GM18526 (cell line): Measurements from ENCODE around the gene ERVV-1.

Experiments used
- POLR2A ChIP-seq: IDR thresholded peaks from 3 replicates; pipeline ENCODE4 v1.6.1; 2011; ENCODE audit not compliant: insufficient read length; ENCODE audit errors: extremely low read depth

Gene ERVV-1

DNA sequence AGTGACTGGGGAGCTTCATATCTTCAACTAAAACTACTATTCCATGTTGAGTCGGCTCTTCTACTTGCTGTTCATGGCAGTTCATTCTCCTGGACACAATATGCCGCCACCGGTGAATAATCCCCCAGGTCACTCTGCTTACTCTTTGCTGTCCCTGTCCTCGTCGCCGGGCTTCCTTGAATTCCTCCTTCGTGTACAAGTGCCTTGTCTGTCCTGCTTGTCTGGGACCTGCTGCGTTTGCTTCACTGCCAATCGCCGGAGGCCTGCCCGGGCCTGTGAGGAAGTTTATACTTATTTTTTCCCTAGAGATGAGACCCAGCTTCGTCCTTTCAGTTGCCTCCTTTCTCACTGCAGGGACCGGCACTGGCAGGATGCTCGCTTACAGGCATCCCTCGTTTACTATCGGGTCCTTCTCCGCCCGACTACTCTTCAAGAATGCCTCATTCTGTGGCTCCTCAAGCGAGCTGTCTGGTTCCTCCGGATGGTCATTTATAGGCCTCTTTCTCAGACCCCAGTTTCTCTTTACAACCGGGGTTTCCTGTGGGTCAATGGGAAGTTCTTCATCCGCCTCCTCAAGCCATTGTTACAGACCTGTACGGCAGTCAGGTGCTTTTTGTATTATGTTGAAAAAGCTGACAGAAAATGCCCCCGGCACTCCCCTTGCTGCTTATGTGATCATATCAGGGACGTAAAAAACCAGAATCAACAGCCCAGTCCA lies 5.5 kb upstream of the ERVV-1 start:
- no peak for TF ChIP-seq POLR2A

DNA sequence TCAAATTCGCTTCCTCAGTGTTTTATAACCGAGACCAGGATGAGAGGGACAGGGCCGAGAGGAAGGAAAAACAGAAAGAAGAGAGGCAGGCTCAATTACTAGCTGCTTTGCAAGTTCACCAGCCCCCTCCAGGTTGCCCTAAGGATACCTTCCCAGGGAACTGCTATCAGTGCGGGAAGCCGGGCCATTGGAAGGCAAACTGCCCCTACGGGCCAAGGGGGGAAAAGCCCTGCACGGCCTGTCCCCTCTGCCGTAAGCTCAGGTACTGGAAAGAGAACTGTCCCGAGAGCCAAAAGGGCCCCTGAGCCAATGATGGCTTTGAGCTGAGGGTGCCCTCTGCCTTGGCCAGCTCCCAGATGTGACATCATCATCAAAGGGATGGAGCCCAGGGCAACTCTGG lies 3.2 kb upstream of the ERVV-1 start:
- no peak for TF ChIP-seq POLR2A

DNA sequence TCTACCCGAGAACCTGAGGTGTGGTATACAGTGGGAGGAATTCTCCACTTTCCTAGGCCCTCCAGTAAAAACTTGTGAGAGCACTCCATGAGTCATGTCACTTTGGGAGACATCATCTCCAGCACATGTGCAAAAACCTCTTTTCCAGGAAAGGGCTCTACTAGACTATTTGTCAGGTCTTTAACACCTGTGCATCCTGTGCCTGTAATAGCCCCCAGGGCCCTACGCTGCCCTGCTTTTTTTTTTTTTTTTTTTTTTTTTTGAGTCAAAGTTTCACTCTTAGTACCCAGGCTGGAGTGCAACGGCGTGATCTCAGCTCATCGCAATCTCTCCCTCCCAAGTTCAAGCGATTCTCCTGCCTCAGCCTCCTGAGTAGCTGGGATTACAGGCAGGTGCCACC lies 1.7 kb upstream of the ERVV-1 start:
- TF ChIP-seq POLR2A, result no peak

DNA sequence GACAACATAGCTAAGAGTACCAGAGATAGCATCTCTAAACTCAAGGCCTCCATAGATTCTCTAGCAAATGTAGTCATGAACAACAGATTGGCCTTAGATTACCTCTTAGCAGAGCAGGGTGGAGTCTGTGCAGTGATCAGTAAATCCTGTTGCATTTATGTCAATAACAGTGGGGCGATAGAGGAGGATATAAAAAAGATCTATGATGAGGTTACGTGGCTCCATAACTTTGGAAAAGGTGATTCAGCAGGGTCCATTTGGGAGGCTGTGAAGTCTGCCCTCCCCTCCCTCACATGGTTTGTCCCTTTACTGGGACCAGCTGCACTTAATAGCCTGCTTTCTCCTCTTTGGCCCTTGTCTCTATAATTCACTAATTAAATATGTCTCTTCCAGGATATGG lies 1.4 kb downstream of the ERVV-1 start:
- no peak for TF ChIP-seq POLR2A

DNA sequence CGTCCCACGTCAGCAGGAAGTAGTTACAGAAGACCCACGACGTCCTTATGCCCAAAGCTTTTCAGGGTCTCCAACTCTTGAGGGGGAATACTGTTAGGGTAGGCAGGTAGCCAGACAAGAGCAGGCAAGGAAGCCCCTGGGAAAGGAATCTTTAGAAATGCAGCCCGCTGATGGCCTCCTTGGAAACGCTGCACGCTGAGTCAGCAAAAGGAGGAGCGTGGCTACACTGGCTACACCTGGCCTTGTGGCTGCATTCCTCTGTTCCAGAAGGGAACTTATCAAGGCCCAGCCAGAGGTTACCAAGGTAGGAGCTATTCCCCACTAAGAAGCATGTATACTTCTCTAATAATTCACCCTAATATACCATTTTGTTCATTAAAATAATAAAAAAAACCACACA lies 2.0 kb downstream of the ERVV-1 start:
- no peak for TF ChIP-seq POLR2A

DNA sequence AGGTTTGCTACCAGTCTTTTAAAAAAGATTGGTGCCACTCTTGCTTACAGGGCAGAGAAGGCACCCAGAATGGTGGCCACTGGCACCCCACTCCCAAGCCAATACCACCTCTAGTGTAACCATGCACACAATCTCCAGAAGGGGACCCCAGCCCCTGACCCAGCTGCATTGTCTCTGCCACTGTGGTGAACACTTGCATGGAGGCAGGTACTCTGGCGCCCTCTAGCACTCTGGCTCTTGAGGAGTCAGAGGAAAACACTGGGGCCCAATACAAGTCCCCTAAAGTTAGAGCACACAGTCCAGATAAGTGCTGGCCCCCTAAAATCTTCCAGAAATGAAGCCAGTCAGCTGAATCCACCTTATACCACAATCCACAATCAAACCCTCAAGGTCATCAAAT lies 6.0 kb downstream of the ERVV-1 start:
- no peak for TF ChIP-seq POLR2A

DNA sequence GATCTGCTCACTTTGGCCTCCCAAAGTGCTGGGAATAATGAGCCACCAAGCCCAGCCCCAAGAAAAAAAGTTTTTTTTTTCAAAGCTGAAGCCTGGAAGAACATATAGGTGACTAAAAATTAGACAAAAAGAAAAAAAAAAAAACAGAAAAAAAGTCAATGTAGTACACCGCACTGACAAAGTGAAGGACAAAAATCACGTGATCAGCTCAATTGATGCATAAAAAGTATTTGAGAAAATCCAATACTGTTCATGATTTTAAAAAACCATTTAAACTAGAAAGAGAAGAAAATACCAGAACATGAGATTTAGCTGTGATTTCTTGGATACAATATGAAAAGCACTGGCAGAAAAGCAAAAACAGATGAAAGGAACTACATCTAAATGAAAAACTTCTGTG lies 20.3 kb downstream of the ERVV-1 start:
- TF ChIP-seq POLR2A, result no peak

DNA sequence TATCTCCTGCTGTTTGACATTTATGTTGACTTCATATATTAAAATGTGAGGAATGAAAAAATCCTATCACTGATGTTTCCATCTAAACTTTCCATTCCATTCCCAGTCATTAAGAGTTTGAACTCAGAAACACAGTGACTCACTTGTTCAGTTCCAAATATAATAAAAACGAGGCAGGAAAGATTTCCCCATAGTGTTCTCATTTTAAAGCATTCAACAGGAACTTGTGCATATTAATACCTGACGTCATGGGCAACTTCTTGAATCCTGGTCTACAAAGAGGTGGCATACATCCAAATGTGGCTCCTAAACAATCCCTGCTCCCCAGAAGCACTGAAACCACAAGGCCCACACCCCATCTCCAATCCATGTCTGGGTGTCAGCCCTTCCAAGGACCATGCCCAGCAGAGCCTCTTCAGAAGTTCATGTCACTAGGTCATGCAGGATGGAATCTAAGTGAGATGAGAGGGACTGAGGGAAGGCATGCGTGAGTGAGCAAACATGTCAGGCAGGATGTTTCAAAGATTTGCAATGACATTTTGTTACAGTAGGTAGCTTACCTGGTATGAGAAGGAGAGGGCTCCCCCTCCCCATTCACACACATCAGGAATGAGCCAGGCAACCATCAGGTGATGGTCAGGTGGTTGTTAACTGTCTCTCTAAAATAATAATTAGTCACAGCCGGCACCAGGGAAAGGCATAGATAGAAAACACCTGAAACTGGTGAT lies 21.4 kb downstream of the ERVV-1 start:
- TF ChIP-seq POLR2A, result no peak

DNA sequence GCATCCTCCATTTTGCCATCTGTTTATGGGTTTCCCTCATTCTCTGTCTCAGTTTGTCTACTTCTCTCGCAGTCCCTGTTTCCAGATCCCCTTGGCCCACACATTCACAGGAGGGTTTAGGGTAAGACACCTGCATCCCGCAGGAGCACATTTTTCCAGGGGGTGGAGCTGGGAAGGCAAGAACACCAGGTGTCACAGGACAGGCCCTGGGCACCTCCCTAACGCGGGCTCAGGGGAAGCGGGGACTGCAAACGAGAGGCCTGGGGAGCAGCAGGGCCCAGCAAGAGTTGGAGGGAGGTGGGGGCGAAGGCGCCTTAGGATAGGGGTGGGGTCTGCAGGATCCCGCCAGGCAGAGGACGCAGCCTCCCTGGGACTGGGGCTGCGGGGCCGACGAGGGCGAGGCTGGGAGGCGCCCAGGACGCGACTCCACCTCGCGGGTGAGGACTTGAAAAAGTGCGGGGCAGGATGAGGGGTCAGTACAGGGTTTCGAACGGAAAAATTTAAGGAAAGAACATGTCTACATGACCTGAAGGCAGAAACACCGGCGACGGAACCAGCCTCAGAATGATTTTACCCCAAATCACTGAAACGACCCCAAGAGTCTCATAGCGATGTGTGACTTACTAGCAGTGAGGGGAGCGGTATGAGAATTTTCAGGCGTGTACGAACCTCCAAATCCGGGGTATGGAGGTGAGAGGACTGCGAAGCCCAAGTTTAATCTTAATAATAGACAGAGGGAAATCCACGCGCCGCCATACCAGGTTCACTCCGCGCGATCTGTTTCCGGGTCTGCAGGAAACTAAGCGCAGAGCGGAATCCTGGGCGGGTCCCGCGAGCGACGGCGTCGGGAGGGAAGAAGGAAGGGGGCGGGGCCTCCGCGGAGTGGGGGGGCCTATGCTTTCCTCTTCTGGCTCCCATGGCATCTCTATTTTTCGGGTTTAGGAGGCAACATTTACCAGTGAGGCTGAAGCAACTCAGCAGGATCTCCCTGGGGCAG lies 23.7 kb downstream of the ERVV-1 start:
- TF ChIP-seq POLR2A, result no peak

DNA sequence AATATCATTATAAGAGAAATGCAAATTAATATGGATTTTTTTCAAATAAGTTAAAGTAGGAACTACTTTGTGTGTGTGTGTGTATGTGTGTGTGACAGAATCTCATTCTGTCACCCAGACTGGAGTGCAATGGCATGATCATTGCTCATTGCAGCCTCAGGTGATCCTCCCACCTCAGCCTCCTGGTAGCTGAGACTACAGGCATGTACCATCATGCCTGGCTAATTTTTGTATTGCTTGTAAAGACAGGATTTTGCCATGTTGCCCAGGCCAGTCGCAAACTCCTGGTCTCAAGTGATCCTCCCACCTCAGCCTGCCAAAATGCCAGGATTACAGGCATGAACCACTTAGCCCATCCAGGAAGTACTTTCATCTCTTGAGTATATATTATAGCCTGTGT lies 27.6 kb downstream of the ERVV-1 start:
- no peak for TF ChIP-seq POLR2A

DNA sequence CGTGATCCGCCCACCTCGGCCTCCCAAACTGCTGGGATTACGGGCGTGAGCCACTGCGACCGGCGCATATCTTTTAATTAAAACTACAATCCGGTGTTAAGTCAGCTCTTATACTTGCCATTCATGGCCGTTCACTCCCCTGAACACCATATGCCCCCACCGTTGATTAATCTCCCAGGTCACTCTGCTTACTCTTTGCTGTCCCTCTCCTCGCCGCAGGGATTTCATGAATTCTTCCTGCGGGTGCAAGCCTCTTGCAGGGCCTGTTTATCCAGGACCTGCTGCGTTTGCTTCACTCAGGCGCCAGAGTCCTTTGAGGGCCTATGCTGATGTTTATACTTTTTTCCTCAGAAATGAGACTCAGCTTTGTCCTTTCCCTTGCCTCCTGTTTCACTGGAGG lies 31.8 kb downstream of the ERVV-1 start:
- TF ChIP-seq POLR2A, result no peak

DNA sequence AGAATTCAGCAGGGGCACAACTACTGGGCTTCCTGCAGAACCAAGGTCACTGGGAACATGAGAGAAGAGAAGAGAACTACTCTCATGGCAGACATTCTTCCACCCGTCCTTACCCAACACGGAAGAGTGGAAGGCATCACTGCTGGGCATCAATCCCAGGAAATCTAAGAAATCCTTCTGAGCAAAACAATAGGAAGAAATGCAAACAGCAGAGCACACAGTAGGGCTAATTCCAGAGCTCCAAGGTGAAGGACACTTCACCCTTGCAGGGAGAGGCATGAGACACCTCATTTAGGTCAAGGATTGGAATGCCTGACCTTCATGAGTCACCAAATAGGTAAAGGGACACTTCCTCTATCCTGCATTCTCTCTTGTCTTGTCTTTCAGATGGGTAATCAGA lies 33.7 kb downstream of the ERVV-1 start:
- TF ChIP-seq POLR2A, result no peak

DNA sequence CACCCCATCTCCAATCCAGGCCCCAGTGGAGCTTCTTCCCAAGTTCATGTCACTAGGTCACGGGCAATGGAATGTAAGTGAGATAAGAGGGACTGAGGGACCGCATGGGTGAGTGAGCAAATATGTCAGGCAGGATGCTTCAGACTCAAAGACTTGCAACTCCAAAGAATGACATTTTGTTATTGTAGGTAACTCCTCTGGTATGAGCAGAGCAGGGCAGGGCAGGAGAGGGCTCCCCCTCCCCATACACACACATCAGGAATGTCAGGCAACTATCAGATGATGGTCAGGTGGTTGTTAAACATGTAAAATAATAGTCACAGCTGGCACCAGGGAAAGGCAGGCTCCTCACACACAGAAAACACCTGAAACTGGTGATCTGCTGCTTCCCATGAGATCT lies 41.4 kb downstream of the ERVV-1 start:
- no peak for TF ChIP-seq POLR2A

DNA sequence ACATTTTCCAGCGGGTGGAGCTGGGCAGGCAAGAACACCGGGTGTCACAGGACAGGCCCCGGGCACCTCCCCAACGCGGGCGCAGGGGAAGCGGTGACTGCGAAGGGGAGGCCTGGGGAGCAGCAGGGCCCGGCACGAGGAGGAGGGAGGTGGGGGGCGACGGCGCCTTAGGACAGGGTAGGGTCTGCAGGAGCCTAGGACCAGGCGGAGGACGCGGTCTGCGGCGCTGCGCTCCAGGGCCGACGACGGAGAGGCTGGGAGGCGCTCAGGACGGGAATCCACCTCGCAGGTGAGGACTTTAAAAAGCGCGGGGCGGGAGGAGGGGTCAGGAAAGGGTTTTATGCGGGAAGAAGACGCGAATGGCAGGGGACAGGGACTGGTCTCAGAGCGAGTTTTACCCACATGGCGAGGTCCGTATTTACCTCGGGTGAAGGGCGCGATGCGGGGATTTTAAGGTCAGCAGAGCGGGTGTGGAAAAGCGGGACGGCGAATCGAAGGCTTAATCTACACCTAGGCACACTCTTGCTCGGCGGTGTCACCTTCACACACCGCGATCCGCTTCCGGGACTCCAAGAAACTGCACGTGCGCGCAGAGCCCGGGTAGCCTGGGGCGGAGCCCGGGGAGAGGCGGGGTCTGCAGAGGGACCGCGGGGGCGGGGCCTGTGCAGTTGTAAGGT lies 44.3 kb downstream of the ERVV-1 start:
- TF ChIP-seq POLR2A, result no peak
